Measurements from ENCODE around the gene ADAMTS2. TPM values are rescaled to one million over a fixed set of nuclear protein-coding genes. Genes with fewer than 3 reads are reported as not detected.
A peak's percentile ranks its signal among the peaks of the same experiment; 100 is the strongest.
"Not testable (repeated sequence)": the region's sequence is repeated elsewhere in the genome, so short reads cannot be mapped to it uniquely, and the experiment has no call there.

ADAMTS2 gene
- total RNA-seq, 1 donor from 2014 or later: 152 TPM

- DNase-seq (ENCODE audit: low spot score): no peak
Observed at GRCh38 chr5:179296150-179296821, 49.0 kb downstream of the ADAMTS2 start.

GRCh38 chr5:179295778-179296149, 49.5 kb downstream of the ADAMTS2 start:
- no peak for DNase-seq (ENCODE audit: low spot score)

DNA sequence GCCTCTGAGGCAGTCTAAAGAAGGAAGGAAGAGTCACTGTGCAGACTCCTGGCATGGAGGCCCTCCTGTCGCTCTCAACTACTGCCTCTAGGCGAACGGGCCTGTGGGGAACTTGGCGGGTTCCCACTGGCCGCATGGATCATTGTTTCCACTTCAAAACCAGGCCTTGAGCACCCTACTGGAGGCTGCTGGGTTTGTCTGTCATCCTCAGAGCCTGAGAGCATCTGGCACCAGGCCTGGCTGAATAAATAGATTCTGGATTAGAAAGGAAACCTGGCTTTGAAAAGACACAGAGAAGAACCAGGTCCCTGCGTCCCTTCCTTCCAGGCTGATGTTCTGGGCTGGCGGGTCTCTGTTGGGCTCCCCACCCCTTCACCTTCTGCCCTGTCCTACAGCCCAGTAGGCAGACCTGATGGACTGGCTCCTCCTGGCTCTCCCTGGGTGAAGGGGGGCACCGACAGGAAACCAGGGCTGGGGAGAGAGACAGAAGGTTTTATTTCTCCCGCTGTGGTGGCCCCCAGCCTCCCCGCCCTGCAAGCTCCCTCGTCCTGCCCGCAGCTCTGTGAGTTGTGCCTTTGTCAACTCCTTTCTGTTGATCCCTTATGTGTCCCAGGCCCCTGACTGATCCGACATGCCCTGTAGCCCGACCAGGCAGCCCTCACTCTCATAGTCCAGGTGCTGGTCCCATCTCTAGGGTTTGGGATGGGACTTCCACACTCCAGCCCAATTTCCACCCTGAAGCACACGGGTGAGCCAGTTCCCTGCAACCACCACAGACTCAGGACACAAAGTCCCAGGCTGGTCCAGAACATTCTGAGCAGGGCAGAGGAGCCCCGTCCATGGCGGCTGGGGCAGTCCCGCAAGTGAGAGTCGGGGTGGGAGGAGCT, 50.1 kb downstream of the ADAMTS2 start:
- peak; percentile 80 for DNase-seq (ENCODE audit: low spot score)

DNA sequence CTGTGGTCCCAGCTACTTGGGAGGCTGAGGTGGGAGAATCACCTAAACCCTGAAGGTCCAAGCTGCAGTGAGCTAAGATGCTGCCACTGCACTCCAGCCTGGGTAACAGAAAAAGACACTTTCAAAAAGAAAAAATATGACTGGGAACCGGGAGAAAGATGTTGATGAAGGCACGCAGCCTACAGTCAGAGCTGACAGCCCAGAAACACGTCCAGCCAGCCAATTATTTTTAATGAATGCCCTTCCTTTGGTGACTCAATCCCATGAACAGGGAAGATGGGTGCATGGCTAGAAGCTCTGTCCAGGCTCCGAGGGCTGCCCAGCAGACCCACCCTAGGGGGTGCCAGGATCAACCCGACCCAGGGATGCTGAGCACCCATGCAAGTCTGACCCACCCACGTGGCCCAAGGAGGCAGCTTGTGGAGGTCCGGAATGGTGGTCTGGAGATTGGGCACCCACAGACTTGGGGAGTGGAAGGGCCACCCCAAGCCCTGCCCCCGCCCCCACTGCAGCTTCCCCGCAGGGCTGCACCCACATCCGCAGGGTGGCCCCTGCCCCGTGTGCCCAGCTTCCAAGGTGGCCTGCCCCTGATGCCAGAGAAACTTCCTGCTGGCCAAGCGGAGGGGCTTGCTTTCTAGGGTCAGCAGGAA, 51.0 kb downstream of the ADAMTS2 start:
- DNase-seq (ENCODE audit: low spot score): no peak

DNA sequence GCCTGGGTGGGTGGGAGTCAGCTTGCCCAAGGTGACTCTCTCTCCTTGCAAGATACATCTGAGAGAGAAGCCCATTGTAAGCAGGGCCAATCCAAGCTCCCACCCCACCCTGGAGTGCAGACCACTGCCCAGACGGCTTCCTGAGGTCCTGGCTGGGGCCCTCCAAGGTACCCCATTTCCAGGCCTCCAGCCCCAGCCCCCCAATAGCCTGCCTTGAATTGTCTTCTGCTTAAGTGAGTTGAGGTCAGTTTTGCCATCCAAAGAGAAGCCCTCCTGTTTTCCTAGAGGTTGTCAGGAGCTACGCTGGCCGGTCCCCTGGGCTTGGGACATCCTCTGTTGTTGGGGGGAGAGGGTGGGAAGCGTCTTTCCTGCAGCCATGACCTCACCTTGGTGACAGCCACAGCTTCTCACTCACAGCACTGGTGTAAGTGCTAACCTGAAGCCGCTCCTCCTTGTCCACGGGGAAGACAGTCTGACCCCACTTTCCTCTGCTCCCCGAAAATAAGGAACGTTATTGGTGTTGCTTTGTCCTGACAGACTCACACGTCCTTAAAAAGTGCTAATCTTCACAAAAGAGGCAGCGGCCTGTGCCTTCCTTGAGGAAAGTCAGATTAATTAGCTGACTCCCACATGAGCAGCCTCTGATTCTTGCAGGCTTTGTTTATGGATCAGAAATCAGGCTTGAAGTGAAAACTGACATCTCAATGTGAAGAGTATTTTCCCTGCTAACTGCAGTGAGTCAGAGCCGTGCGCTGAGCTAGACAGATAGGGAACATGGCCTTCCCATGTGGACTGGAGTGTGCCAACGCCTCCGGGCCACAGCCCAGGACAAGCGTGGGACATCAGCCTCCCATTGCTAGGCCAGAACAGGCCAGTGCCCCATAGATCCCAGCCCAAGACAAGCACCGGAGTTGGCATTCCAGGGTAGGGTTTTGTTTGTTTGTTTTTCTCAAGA, 52.3 kb downstream of the ADAMTS2 start:
- no peak for DNase-seq (ENCODE audit: low spot score)

DNA sequence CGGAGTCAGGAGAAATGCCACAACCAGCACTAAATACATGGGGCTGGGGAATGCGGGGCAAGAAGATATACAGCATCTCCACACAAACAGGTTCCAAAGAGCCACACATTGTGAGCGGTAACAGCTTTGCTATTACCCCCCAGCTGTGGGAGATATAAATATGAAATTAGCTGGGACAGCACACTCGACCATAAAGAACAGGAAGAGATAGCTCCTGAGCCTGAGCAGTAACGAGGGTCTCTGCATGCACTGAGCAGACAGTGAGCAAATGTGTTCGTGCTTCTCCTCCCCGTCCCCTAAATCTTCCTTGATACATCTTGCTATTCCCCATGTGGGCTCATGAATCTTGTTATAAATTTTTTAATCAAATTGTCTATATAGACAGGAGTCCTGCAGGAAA, 53.1 kb downstream of the ADAMTS2 start:
- DNase-seq (ENCODE audit: low spot score): no peak

DNA sequence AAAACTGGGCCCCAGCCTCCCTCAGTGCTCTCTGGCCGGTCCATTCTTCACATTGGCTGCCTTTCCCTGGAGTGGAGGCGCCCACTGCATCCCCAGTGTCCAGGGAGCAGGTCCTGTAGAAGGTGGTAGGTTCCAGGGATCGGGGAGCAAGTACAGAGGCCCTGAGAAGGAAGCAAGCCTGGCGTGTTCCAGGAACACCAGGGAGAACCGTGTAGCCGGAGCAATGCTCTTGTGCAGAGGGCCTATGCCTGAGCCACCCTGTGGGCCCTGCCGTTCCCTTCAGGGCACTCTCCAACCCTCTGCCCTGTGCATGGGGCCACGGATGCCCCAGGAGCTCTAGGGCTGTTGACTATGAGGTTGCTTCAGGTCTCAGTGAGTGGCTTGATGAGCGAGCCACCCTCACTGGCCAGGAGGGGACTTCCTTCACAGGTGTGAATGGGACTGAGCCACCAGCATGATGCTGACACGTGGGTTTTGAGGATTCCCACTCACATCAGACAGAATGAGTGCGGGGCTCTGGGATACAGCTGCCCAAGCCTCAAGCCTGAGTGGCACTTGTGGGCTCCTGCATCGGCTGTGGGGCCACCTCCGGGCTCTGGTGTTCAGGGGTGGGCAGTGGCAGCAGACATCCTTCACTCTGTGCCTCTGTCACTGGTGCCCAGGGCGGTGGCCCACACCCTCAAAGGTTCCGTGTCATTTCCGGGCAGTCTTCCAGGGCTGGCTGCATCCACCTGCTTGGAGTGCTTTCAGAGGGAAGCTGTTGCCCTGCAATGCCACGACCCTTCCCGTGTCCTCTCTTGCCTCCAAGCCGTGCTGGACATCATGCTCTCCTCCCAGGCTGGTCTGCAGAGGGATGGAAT, 54.4 kb downstream of the ADAMTS2 start:
- no peak for DNase-seq (ENCODE audit: low spot score)

DNA sequence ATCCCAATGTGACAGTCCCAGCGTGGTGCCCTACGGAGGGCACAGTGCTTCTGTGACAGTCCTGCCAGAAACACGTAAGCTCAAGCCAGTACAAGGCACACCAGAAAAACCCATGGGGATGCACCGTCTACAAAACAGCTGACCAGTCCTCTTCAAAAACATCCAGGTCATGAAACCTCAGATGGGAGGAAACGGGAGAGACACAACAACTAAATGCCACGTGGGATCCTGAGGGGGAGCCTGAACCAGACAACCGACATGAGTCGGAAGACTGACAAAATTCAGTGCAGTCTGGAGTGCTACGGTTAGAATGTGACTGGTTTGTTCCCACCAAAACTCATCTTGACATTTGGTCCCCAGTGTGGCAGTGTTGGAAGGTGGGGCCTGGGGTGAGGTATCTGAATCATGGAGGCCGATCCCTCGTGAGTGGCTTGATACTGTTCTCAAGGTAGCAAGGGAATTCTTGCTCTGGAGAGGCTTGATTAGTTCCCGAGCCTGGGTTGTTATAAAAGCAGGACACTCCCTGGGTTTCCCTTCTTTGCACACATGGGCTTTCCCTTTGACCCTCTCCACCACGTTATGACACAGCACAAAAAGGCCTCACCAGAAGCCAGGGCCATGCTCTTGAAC, 55.4 kb downstream of the ADAMTS2 start:
- no peak for DNase-seq (ENCODE audit: low spot score)

DNA sequence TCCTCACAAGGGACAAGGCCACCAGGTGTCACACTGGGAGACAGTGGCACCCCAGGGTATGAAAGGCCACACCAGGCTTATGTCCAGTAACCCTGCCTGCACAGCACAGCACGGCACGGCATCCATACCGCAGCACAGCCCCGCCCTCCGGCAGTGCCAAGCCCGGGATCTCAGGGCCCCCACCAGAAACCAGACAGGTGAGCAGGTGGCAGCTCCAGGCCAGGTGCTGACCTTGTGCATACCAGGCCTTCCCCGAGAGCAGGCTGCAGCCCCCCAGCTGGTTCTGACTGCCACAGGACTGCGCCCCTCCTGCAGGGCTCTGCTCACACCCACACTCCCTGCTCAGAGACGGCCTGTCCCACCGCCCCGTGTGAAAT, 56.5 kb downstream of the ADAMTS2 start:
- no peak for DNase-seq (ENCODE audit: low spot score)

DNA sequence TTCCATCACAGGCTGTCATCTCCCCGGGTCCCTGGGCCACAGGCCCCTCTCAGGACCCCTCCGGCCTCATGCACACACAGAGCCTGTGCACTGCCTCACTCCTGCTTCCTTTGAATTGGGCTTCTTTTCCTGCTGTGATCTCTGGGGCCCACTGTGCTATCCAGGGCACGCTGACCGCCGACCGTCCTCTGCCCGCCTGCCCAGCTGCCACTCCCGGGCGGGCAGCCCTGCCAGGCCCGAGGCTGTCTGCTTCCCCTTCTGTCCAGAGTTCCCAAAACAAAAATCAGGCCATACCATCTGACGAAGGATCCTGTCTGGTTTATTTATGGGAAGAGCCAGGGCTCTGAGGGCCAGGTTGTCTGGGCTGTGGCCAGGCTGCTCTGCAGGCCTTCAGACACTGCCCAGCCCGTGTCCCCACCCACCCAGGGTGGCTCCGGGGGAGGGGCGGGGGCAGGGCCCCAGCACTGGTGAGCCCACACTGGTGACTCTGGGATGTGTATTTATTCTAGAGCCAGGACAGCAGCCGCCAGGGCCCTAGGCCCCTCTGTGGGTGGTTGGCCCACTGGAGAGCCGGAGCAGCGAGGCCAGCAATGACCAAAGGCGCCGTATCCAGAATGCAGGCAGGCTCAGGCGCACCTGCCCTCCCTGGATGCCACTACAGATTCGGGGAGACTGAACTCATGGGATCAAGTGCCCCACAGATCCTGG, 57.0 kb downstream of the ADAMTS2 start:
- no peak for DNase-seq (ENCODE audit: low spot score)

DNA sequence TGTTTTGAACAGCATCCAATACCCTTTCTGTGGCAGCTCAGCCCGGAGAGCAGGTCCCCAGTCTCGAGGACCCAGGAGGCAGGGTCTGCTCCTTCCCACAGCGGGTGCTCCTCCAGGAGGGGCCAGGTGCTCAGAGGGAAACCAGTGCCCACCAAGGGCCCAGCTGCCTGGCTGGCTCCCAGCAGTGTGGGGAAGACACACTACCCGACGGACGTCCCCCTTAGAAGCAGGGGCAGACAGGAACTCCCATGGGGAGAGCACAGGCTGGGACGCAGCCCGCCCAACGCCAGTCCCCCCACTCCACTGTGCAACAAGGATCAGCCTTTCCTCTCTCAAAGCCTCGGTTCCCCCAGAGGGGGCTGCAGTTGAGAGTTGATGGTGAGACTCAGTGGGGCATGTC, 57.6 kb downstream of the ADAMTS2 start:
- no peak for DNase-seq (ENCODE audit: low spot score)

- no peak for DNase-seq (ENCODE audit: low spot score)
Observed at GRCh38 chr5:179287071-179287470, 58.2 kb downstream of the ADAMTS2 start.

DNA sequence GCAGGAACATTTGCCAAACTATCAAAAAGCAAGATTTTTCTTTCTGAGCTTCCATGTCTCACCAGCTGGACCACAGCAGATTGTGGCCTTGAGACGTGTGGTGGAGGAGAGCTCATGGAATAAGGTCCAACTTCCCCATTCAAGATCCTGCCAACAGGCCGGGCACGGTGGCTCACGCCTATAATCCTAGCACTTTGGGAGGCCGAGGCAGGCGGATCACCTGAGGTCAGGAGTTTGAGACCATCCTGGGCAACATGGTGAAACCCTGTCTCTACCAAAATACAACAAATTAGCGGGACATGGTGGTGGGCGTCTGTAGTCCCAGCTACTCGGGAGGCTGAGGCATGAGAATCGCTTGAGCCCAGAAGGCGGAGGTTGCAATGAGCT, 59.5 kb downstream of the ADAMTS2 start:
- DNase-seq (ENCODE audit: low spot score): not testable (repeated sequence)

DNA sequence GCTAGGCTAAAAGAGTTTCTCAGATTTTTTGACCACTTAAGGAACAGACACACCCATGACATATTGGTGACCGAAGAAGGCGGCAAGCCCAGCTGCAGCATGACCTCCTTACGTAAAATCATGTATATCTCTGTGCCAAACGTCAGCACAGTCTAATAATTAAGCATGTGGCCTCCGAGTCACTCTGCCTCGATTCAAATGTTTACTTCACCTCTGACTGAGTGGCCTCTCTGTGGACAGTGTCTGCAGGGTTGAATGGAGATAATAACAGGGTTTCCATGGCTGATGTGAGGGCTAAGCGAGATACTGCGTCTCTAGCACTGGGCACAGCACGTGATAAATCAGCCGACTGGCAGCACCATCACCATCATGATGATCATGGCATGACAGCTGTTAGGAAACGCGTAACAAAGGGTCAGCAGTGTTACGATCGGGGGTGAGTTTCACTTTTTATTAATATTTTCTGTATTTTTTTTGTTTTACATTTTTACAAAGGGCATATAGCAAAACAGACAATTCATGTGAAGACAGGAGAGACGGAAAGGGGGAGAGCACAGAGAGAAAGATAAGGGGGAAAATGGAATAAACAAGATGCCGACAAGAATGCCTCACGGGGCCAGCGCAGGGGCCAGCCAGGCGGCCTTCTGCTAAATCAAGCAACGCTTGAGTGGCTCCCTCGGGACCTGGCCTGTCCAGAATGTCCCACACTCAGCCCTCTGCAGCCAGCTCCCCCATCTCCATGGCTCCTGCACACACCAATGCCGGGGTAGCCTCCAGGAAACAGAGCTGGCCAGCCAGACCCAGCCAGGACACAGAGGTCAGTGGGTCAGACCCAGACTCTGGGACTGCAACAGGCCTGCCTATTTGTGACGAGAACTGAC, 60.3 kb downstream of the ADAMTS2 start:
- no peak for DNase-seq (ENCODE audit: low spot score)

DNA sequence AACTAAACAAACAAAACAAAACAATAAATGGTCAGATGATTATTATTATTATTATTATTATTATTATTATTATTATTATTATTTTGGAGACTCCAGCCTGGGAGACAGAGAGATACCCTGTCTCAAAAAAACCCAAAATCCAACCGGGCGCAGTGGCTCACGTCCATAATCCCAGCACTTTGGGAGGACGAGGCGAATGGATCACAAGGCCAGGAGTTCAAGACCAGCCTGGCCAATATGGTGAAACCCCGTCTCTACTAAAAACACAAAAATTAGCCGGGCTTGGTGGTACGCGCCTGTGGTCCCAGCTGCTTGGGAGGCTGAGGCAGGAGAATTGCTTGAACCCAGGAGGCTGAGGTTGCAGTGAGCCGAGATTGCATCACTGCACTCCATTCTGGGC, 61.4 kb downstream of the ADAMTS2 start:
- DNase-seq (ENCODE audit: low spot score): not testable (repeated sequence)

DNA sequence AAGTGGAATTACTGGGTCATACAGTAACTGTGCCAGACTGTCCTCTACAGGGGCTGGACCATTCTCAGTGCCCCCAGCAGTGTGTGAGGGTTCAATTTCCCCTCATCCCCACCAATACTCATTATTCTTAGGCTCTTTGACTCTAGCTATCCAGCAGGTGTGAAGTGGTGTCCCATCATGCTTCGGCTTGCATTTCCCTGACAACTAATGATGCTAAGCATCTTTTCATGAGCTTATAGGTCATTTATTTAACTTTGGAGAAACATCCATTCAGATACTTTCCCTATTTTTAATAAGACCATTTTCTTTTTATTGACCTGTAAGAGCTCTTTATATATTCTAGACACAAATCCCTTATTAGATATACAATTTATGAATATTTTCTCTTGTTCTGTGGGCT, 63.6 kb downstream of the ADAMTS2 start:
- no peak for DNase-seq (ENCODE audit: low spot score)

DNA sequence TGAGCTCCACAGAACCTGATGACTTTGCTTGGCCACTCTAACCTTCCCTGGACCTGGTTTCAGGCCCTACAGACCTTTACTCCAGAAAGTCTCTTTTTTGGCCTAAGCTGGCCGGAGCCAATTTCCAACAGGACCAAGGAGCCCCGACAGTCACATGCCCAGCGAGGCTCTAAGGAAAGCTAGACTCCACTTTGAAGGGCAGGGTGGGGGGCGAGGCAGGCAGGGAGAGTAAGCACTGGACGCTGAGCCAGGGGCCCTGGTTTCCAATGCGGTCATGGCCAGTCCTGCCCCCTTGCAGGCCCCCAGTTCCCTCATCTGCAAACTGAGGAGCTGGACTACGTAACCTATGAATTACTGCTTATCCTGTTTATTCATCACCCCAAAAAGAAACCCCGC, 65.2 kb downstream of the ADAMTS2 start:
- no peak for DNase-seq (ENCODE audit: low spot score)

GRCh38 chr5:179279347-179280094, 65.7 kb downstream of the ADAMTS2 start:
- no peak for DNase-seq (ENCODE audit: low spot score)

Measured in umbilical cord (tissue), 2 donors.